ENCODE measurements around the gene SMG6. TPM values are rescaled to one million over a fixed set of nuclear protein-coding genes. Genes with fewer than 3 reads are reported as not detected.
A peak's percentile ranks its signal among the peaks of the same experiment; 100 is the strongest.

Gene SMG6
- polyA plus RNA-seq, 1 experiment, result 27.3 TPM

GRCh38 chr17:2095536-2095910, 208.1 kb downstream of the SMG6 start:
- TF ChIP-seq, protein P1, sequence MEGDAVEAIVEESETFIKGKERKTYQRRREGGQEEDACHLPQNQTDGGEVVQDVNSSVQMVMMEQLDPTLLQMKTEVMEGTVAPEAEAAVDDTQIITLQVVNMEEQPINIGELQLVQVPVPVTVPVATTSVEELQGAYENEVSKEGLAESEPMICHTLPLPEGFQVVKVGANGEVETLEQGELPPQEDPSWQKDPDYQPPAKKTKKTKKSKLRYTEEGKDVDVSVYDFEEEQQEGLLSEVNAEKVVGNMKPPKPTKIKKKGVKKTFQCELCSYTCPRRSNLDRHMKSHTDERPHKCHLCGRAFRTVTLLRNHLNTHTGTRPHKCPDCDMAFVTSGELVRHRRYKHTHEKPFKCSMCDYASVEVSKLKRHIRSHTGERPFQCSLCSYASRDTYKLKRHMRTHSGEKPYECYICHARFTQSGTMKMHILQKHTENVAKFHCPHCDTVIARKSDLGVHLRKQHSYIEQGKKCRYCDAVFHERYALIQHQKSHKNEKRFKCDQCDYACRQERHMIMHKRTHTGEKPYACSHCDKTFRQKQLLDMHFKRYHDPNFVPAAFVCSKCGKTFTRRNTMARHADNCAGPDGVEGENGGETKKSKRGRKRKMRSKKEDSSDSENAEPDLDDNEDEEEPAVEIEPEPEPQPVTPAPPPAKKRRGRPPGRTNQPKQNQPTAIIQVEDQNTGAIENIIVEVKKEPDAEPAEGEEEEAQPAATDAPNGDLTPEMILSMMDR (IDR thresholded peaks at IDR 0.05; ENCODE audit: low read depth, low read length), result no peak
- Histone ChIP-seq H3K27ac (ENCODE audit: low read depth, low read length) (peak overlapping the region; percentile 21), H3K27me3 (ENCODE audit: control insufficient read depth, insufficient read depth, low read length) (no peaks in the 10 kb centered on the region), H3K9me3 (ENCODE audit: control insufficient read depth, insufficient read depth, low read length) (no peaks in the 10 kb centered on the region), H3K4me3 (ENCODE audit: low read depth, low read length) (no peak overlapping the region)
- ChIA-PET CTCF (interaction anchor here (0.6 to 2.3 kb wide), 12 partner anchors 9 to 188 kb away, joined by 3 to 26 read pairs (median 4); no protein-coding TSS in a partner anchor), POLR2A (interaction anchor here (0.9 to 1.2 kb wide), 2 partner anchors 17 to 79 kb away, joined by 3 to 7 read pairs; no protein-coding TSS in a partner anchor)
- no peak for DNase-seq (ENCODE audit: low read depth, low spot score)

GRCh38 chr17:2094891-2095535, 208.6 kb downstream of the SMG6 start:
- CTCF ChIA-PET, result interaction anchor here (0.6 to 2.3 kb wide), 15 partner anchors 8 to 188 kb away, joined by 3 to 26 read pairs (median 4); no protein-coding TSS in a partner anchor
- peak overlapping the region; percentile 21 for H3K27ac ChIP-seq (ENCODE audit: low read depth, low read length)
- POLR2A ChIA-PET, result interaction anchor here (0.9 to 1.2 kb wide), 2 partner anchors 18 to 80 kb away, joined by 3 to 7 read pairs; no protein-coding TSS in a partner anchor

DNA sequence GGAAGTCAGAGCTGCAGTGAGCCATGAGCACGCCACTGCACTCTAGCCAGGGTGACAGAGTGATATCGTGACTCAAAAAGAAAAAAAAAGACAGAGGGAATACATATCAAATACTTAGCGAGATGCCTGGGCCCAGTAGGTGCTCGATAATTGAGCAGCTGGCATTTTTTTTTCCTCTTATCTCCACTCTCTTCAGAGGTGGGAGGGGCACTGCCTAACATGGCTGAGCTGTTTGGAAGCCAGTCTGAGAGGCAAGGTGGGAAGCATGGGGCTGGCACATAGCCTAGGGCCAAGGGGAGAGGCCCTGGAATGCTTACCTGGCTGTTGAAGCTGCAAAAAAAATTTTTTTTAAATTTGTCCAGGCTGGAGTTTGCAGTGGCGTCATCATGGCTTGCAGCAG, 210.2 kb downstream of the SMG6 start:
- H3K4me3 ChIP-seq (ENCODE audit: low read depth, low read length), result no peak overlapping the region
- TF ChIP-seq, protein P1 (IDR thresholded peaks at IDR 0.05; ENCODE audit: low read depth, low read length), result no peak
- CTCF ChIA-PET, result interaction anchor here (0.7 to 1.4 kb wide), 2 partner anchors 29 to 177 kb away, joined by 4 read pairs; no protein-coding TSS in a partner anchor
- H3K27me3 ChIP-seq (ENCODE audit: control insufficient read depth, insufficient read depth, low read length), result no peaks in the 10 kb centered on the region
- POLR2A ChIA-PET, result interaction anchor here (0.5 to 0.8 kb wide), 2 partner anchors 147 to 377 kb away, joined by 3 read pairs; no protein-coding TSS in a partner anchor
- DNase-seq (ENCODE audit: low read depth, low spot score), result no peak
- no peak overlapping the region for H3K27ac ChIP-seq (ENCODE audit: low read depth, low read length)
- H3K9me3 ChIP-seq (ENCODE audit: control insufficient read depth, insufficient read depth, low read length), result no peaks in the 10 kb centered on the region

More at GRCh38 chr17:2094891-2095535, 208.6 kb downstream of the SMG6 start:
- DNase-seq (ENCODE audit: low read depth, low spot score), result no peak
- TF ChIP-seq, protein P1 (IDR thresholded peaks at IDR 0.05; ENCODE audit: low read depth, low read length), result peak; percentile 92
- H3K4me3 ChIP-seq (ENCODE audit: low read depth, low read length), result no peak overlapping the region
- no peaks in the 10 kb centered on the region for H3K27me3 ChIP-seq (ENCODE audit: control insufficient read depth, insufficient read depth, low read length)
- no peaks in the 10 kb centered on the region for H3K9me3 ChIP-seq (ENCODE audit: control insufficient read depth, insufficient read depth, low read length)

DNA sequence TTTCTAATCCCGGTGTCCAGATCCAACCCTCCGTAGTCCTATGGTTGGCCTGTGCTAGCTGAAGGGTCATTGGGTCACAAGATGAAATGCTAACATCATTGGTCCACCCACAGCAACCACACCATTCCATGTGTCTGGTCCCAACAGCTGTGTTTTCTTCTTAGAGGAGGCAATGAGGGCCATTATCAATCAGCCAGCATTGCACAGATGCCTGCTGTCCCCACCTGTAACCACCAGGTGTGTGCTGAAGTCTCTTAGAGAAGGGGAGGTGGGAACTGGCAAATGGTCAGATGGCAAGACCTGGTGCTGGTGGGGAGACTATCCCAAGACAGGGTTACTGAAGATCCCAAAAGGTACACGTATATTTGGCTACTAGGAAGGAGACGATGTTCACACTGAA, 211.3 kb downstream of the SMG6 start:
- TF ChIP-seq, protein P1 (IDR thresholded peaks at IDR 0.05; ENCODE audit: low read depth, low read length), result no peak
- peak overlapping the region; percentile 1 for H3K27ac ChIP-seq (ENCODE audit: low read depth, low read length)

More for the DNA sequence above, 211.3 kb downstream of the SMG6 start:
- Histone ChIP-seq H3K27me3 (ENCODE audit: control insufficient read depth, insufficient read depth, low read length) (no peaks in the 10 kb centered on the region), H3K4me3 (ENCODE audit: low read depth, low read length) (no peak overlapping the region), H3K9me3 (ENCODE audit: control insufficient read depth, insufficient read depth, low read length) (no peaks in the 10 kb centered on the region)
- CTCF ChIA-PET, result interaction anchor here (0.6 to 2.3 kb wide), 5 partner anchors 20 to 297 kb away, joined by 3 to 13 read pairs (median 6); no protein-coding TSS in a partner anchor
- POLR2A ChIA-PET, result interaction anchor here (0.7 to 1.7 kb wide), 2 partner anchors 10 to 76 kb away, joined by 5 to 11 read pairs; no protein-coding TSS in a partner anchor
- DNase-seq (ENCODE audit: low read depth, low spot score), result no peak
